ENCODE measurements around the gene SCAANT1.

Gene SCAANT1

DNA sequence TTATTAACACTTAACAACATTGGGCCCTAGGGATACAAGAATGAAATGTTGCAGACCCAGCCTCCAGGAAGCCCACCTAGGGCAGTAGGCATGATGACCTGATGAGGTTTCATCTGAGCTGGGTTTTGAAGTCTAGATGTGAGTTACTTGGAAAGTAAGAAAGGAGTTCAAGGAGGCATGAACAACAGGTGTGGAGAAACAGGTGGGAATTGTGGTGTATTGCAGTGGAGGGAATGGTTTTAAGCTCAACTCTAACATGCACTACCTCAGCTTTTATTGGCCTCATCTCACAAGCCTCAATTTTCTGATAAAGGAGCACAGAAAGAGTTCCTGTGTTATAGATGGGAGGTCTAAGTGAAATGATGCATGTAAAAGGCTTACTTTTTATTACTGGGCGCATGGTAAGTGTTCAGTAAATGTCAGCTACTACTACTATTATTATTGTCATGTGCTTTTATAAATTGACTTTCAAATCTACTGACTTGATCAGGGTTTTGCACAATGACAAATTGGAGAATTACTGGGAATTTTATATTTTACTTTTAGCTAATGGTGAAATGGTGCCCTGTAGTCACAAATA lies 19.3 kb downstream of the SCAANT1 start:
- peaks cover 5% of the 10 kb centered on the region for H3K36me3 ChIP-seq (replicated peaks; ENCODE audit: low read depth, low read length)
- no peaks in the 10 kb centered on the region for H3K27me3 ChIP-seq (ENCODE audit: low read depth, low read length)
- H2AFZ ChIP-seq (ENCODE audit: low read depth, low read length), result no peak overlapping the region
- H3K4me3 ChIP-seq (ENCODE audit: low read length), result no peak overlapping the region
- H3K9ac ChIP-seq (ENCODE audit: low read length), result no peak overlapping the region
- H4K20me1 ChIP-seq (ENCODE audit: insufficient read depth, low read length), result peaks cover 62% of the 10 kb centered on the region
- H3K9me3 ChIP-seq (ENCODE audit: insufficient read depth, low read length), result no peaks in the 10 kb centered on the region
- H3K79me2 ChIP-seq (ENCODE audit: low read length), result peaks cover 69% of the 10 kb centered on the region
- no peak overlapping the region for H3K27ac ChIP-seq (ENCODE audit: low read length)
- H3K4me1 ChIP-seq (ENCODE audit: low read length), result peaks cover 11% of the 10 kb centered on the region
- no peak overlapping the region for H3K4me2 ChIP-seq (ENCODE audit: low read length)
- TF ChIP-seq, protein P1, sequence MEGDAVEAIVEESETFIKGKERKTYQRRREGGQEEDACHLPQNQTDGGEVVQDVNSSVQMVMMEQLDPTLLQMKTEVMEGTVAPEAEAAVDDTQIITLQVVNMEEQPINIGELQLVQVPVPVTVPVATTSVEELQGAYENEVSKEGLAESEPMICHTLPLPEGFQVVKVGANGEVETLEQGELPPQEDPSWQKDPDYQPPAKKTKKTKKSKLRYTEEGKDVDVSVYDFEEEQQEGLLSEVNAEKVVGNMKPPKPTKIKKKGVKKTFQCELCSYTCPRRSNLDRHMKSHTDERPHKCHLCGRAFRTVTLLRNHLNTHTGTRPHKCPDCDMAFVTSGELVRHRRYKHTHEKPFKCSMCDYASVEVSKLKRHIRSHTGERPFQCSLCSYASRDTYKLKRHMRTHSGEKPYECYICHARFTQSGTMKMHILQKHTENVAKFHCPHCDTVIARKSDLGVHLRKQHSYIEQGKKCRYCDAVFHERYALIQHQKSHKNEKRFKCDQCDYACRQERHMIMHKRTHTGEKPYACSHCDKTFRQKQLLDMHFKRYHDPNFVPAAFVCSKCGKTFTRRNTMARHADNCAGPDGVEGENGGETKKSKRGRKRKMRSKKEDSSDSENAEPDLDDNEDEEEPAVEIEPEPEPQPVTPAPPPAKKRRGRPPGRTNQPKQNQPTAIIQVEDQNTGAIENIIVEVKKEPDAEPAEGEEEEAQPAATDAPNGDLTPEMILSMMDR (IDR thresholded peaks at IDR 0.05; ENCODE audit: low read depth, low read length), result no peak
- no peak for TF ChIP-seq EZH2phosphoT487 (IDR thresholded peaks at IDR 0.05; ENCODE audit: low read depth)

DNA sequence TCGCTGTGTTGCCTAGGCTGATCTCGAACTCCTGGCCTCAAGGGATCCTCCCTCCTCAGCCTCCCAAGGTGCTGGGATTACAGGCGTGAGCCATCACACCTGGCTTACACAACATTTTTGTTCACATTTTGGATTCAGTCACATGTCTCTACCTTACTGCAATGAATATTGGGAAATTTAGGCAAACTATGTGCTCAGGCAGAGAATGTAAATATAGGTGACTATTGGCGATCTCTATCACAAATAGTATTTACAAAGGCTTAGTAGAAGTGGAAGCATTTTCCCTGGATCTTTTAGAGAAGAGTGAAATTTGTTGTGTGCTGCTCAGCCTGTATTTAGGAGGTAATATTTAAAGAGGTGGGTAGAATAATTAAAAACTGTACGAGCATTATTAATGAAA lies 20.7 kb downstream of the SCAANT1 start:
- Histone ChIP-seq H3K79me2 (ENCODE audit: low read length) (peaks cover 68% of the 10 kb centered on the region), H3K9ac (ENCODE audit: low read length) (no peak overlapping the region), H3K9me3 (ENCODE audit: insufficient read depth, low read length) (no peaks in the 10 kb centered on the region), H3K27ac (ENCODE audit: low read length) (no peak overlapping the region), H4K20me1 (ENCODE audit: insufficient read depth, low read length) (peaks cover 60% of the 10 kb centered on the region), H3K27me3 (ENCODE audit: low read depth, low read length) (no peaks in the 10 kb centered on the region), H3K4me1 (ENCODE audit: low read length) (peaks cover 7% of the 10 kb centered on the region), H3K4me3 (ENCODE audit: low read length) (no peak overlapping the region), H3K36me3 (replicated peaks; ENCODE audit: low read depth, low read length) (peaks cover 5% of the 10 kb centered on the region), H3K4me2 (ENCODE audit: low read length) (no peak overlapping the region), H2AFZ (ENCODE audit: low read depth, low read length) (no peak overlapping the region)
- no peak for TF ChIP-seq EZH2phosphoT487 (IDR thresholded peaks at IDR 0.05; ENCODE audit: low read depth)
- TF ChIP-seq, protein P1 (IDR thresholded peaks at IDR 0.05; ENCODE audit: low read depth, low read length), result no peak

DNA sequence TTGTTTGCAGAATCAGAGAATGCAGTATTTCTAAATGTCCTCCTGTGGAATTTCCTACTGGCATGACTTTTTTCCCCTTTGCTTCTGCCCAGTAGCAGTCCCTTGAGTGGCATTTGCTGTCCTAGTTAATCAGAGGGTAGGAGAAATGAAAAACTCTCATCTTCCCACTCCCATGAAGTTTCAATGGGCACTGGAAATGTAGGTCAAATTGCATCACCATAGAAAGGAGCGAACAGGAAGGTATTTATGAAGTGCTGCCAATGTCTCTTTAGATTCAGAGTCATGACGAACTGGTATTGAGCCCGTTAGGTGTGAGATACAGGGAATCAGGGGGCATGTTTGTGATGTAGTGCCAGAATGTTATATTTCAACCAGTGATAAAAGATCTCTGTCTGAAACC lies 25.3 kb downstream of the SCAANT1 start:
- H3K4me2 ChIP-seq (ENCODE audit: low read length), result no peak overlapping the region
- no peak overlapping the region for H3K9ac ChIP-seq (ENCODE audit: low read length)
- peaks cover 5% of the 10 kb centered on the region for H3K36me3 ChIP-seq (replicated peaks; ENCODE audit: low read depth, low read length)
- H2AFZ ChIP-seq (ENCODE audit: low read depth, low read length), result no peak overlapping the region
- H3K27me3 ChIP-seq (ENCODE audit: low read depth, low read length), result no peaks in the 10 kb centered on the region
- peaks cover 67% of the 10 kb centered on the region for H3K79me2 ChIP-seq (ENCODE audit: low read length)
- H3K4me3 ChIP-seq (ENCODE audit: low read length), result no peak overlapping the region
- no peak overlapping the region for H3K27ac ChIP-seq (ENCODE audit: low read length)
- H4K20me1 ChIP-seq (ENCODE audit: insufficient read depth, low read length), result peaks cover 58% of the 10 kb centered on the region
- H3K9me3 ChIP-seq (ENCODE audit: insufficient read depth, low read length), result no peaks in the 10 kb centered on the region
- no peaks in the 10 kb centered on the region for H3K4me1 ChIP-seq (ENCODE audit: low read length)
- TF ChIP-seq, protein P1 (IDR thresholded peaks at IDR 0.05; ENCODE audit: low read depth, low read length), result no peak
- TF ChIP-seq EZH2phosphoT487 (IDR thresholded peaks at IDR 0.05; ENCODE audit: low read depth), result no peak

DNA sequence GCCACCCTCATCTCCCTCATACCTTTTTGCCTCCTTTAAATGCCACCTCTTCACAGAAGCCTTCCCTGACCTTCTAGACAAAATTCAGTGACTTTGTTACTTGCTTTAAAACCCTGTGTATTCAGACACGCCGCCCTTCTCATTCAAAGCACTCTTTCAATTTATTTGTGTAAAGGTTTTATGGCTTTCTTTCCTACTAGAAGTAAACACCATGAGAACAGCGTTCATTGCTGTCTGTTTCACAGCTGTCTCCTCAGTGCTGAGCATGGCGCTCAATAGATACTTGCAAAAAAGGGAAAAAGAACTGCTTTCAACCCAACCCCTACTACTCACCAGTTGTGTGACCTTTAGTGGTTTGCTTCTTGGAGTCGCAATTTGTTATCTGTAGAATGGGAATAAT lies 31.5 kb downstream of the SCAANT1 start:
- Histone ChIP-seq H3K9ac (ENCODE audit: low read length) (no peak overlapping the region), H3K4me2 (ENCODE audit: low read length) (no peak overlapping the region), H3K4me3 (ENCODE audit: low read length) (no peak overlapping the region), H3K27ac (ENCODE audit: low read length) (no peak overlapping the region), H3K27me3 (ENCODE audit: low read depth, low read length) (no peaks in the 10 kb centered on the region), H3K9me3 (ENCODE audit: insufficient read depth, low read length) (no peaks in the 10 kb centered on the region), H3K4me1 (ENCODE audit: low read length) (no peaks in the 10 kb centered on the region), H2AFZ (ENCODE audit: low read depth, low read length) (no peak overlapping the region), H3K79me2 (ENCODE audit: low read length) (peaks cover 93% of the 10 kb centered on the region), H4K20me1 (ENCODE audit: insufficient read depth, low read length) (peaks cover 80% of the 10 kb centered on the region), H3K36me3 (replicated peaks; ENCODE audit: low read depth, low read length) (no peaks in the 10 kb centered on the region)
- TF ChIP-seq EZH2phosphoT487 (IDR thresholded peaks at IDR 0.05; ENCODE audit: low read depth), result no peak
- TF ChIP-seq, protein P1 (IDR thresholded peaks at IDR 0.05; ENCODE audit: low read depth, low read length), result no peak
